Measurements from ENCODE around the gene PRICKLE4. TPM values are rescaled to one million over a fixed set of nuclear protein-coding genes. Genes with fewer than 3 reads are reported as not detected.

Gene PRICKLE4
- total RNA-seq, 3 donors from 2014 or later (not counting 1 experiment from before 2014, with no cell fraction given), result not detected

- ATAC-seq (no peak), DNase-seq (no peak)
- Histone ChIP-seq H3K9me3 (ENCODE audit: control insufficient read depth, insufficient read depth, low read length) (no peaks in the 10 kb centered on the region), H3K27ac (ENCODE audit: low read length) (no peak overlapping the region), H3K4me1 (ENCODE audit: control insufficient read depth, insufficient read depth, low read length) (peaks cover 37% of the 10 kb centered on the region), H3K27me3 (ENCODE audit: control insufficient read depth, insufficient read depth, low read length) (no peaks in the 10 kb centered on the region), H3K4me3 (ENCODE audit: low read length) (no peak overlapping the region), H3K36me3 (ENCODE audit: control insufficient read depth, insufficient read depth, low read length) (peaks cover 16% of the 10 kb centered on the region)
- H3K9me3 Mint-ChIP-seq, result no peaks in the 10 kb centered on the region
- H3K4me3 Mint-ChIP-seq, result peak overlapping the region; percentile 81
- peaks cover 0 to 3% of the 10 kb centered on the region in 2 donors for H3K27me3 Mint-ChIP-seq (ENCODE audit: low read depth in 2 of 2)
- intact Hi-C loops (cut with micrococcal nuclease), result loop anchor here (2.0 to 10.0 kb wide), 3 partner anchors 51 to 759 kb away; partner anchors contain the start of genes MRPS10 and TFEB
- WGBS (ENCODE audit: insufficient coverage), result 38% methylated on average over 25 of the region's 29 CpGs
- H3K36me3 Mint-ChIP-seq, result peaks cover 8% of the 10 kb centered on the region
- H3K27ac Mint-ChIP-seq, result peak overlapping the region in 1 of 2 donors; percentile 96
- TF ChIP-seq, protein P1, sequence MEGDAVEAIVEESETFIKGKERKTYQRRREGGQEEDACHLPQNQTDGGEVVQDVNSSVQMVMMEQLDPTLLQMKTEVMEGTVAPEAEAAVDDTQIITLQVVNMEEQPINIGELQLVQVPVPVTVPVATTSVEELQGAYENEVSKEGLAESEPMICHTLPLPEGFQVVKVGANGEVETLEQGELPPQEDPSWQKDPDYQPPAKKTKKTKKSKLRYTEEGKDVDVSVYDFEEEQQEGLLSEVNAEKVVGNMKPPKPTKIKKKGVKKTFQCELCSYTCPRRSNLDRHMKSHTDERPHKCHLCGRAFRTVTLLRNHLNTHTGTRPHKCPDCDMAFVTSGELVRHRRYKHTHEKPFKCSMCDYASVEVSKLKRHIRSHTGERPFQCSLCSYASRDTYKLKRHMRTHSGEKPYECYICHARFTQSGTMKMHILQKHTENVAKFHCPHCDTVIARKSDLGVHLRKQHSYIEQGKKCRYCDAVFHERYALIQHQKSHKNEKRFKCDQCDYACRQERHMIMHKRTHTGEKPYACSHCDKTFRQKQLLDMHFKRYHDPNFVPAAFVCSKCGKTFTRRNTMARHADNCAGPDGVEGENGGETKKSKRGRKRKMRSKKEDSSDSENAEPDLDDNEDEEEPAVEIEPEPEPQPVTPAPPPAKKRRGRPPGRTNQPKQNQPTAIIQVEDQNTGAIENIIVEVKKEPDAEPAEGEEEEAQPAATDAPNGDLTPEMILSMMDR (IDR thresholded peaks at IDR 0.05), result no peak
- peaks cover 0 to 31% of the 10 kb centered on the region in 2 donors for H3K4me1 Mint-ChIP-seq
Observed at GRCh38 chr6:41785689-41786450, 5.3 kb downstream of the PRICKLE4 start.

DNA sequence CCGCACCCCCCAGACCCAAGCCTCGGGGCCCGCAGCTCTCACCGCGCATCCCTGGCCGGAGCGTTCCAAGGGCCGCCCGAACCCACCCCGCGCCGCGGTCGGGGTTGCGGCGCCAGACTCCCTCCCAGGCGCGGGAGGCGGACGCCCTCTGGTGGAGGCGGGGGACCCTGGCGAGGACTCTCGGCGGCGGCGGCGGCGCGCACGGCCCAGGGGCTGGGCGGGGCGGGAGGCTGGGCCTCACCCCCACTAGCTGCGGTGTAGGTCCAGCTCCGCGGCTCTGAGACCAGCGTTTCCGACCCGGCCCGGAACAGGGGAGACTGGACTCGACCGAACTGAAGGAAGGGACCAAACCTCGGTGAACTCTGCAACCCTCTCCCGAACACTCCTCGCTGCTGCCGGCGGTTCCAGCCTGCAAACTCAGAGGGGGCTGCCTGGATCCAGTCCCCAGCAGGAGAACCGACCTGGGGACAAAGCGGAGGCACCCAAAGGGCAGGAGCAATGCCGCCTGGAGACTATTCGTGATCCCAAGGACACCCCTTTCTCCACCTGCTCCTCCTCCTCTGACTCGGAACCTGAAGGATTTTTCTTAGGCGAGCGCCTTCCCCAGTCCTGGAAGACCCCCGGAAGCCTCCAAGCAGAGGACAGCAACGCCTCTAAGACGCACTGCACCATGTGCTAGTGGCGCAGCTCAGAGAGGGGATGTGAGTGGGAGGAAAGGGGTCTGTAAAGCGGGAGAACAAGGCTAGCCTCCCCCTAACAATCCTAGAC, 6.1 kb downstream of the PRICKLE4 start:
- Mint-ChIP-seq H3K36me3 (peaks cover 8% of the 10 kb centered on the region), H3K9me3 (no peaks in the 10 kb centered on the region), H3K4me1 (peaks cover 0 to 25% of the 10 kb centered on the region in 2 donors), H3K27ac (peak overlapping the region; percentile 92 to 96), H3K4me3 (peak overlapping the region; percentile 94), H3K27me3 (ENCODE audit: low read depth in 2 of 2) (no peaks in the 10 kb centered on the region)
- no peaks in the 10 kb centered on the region for H3K27me3 ChIP-seq (ENCODE audit: control insufficient read depth, insufficient read depth, low read length)
- peaks cover 21% of the 10 kb centered on the region for H3K36me3 ChIP-seq (ENCODE audit: control insufficient read depth, insufficient read depth, low read length)
- ATAC-seq, result peak; percentile 74 to 86 (median 77)
- H3K27ac ChIP-seq (ENCODE audit: low read length), result peak overlapping the region; percentile 92
- peak overlapping the region; percentile 86 for H3K4me3 ChIP-seq (ENCODE audit: low read length)
- DNase-seq, result peak; percentile 87 to 91
- intact Hi-C loops (cut with micrococcal nuclease), result loop anchor here (1.0 to 10.0 kb wide), 5 partner anchors 52 to 758 kb away; partner anchors contain the start of genes BYSL, MED20, MRPS10 and TFEB
- peaks cover 30% of the 10 kb centered on the region for H3K4me1 ChIP-seq (ENCODE audit: control insufficient read depth, insufficient read depth, low read length)
- TF ChIP-seq, protein P1 (IDR thresholded peaks at IDR 0.05), result peak; percentile 69
- H3K9me3 ChIP-seq (ENCODE audit: control insufficient read depth, insufficient read depth, low read length), result no peaks in the 10 kb centered on the region
- WGBS (ENCODE audit: insufficient coverage), result under 1% methylated on average over 58 of the region's 58 CpGs

- intact Hi-C loops (cut with micrococcal nuclease), result loop anchor here (1.0 to 10.0 kb wide), 5 partner anchors 53 to 757 kb away; partner anchors contain the start of genes BYSL, MED20, MRPS10 and TFEB
- peaks cover 8% of the 10 kb centered on the region for H3K36me3 Mint-ChIP-seq
- peak within 1 kb of the TSS; percentile 94 for H3K4me3 Mint-ChIP-seq
- H3K36me3 ChIP-seq (ENCODE audit: control insufficient read depth, insufficient read depth, low read length), result peaks cover 28% of the 10 kb centered on the region
- peaks cover 30% of the 10 kb centered on the region for H3K4me1 ChIP-seq (ENCODE audit: control insufficient read depth, insufficient read depth, low read length)
- DNase-seq (peak; percentile 93 to 97), ATAC-seq (peak; percentile 79 to 92 (median 84))
- no peaks in the 10 kb centered on the region for H3K27me3 Mint-ChIP-seq (ENCODE audit: low read depth in 2 of 2)
- H3K9me3 Mint-ChIP-seq, result no peaks in the 10 kb centered on the region
- under 1% methylated on average over 55 of the region's 55 CpGs for whole genome bisulfite sequencing (ENCODE audit: insufficient coverage)
- H3K27me3 ChIP-seq (ENCODE audit: control insufficient read depth, insufficient read depth, low read length), result no peaks in the 10 kb centered on the region
- no peaks in the 10 kb centered on the region for H3K9me3 ChIP-seq (ENCODE audit: control insufficient read depth, insufficient read depth, low read length)
- peak within 1 kb of the TSS; percentile 86 for H3K4me3 ChIP-seq (ENCODE audit: low read length)
- peaks cover 0 to 25% of the 10 kb centered on the region in 2 donors for H3K4me1 Mint-ChIP-seq
- H3K27ac ChIP-seq (ENCODE audit: low read length), result peak within 1 kb of the TSS; percentile 92
- H3K27ac Mint-ChIP-seq, result peak within 1 kb of the TSS; percentile 92 to 96
- TF ChIP-seq, protein P1 (IDR thresholded peaks at IDR 0.05), result peak; percentile 95
Observed at GRCh38 chr6:41787219-41787917, 6.8 kb downstream of the PRICKLE4 start, which contains the start of gene TOMM6. TOMM6 (plus strand) TSS chr6:41787694; CDS start chr6:41787698, 4 bp downstream.

Data from natural killer cell (primary cell).